A673 (cell line): ENCODE measurements around the gene IGFL4. TPM values are rescaled to one million over a fixed set of nuclear protein-coding genes. Genes with fewer than 3 reads are reported as not detected.

Experiments used
- BruUV-seq: library from RNA; stranded (reverse); fragments of 400-500 nt; replicated peaks from 2 replicates; lab custom pipeline; 2021; lab: Mats Ljungman, UMichigan
- CTCF ChIA-PET: fragments of 300-600 bp; sonication (Branson Sonifier 250); formaldehyde crosslinking; loops from one replicate; lab custom pipeline; 2022; ENCODE audit warnings: antibody characterized with exemption; lab: Charles Lee
- POLR2A ChIA-PET: fragments of 300-600 bp; sonication (Branson Sonifier 250); formaldehyde crosslinking; loops from one replicate; lab custom pipeline; 2022; ENCODE audit warnings: antibody characterized with exemption; ENCODE audit not compliant: low non-redundant PET; lab: Charles Lee
- DNase-seq: peaks from one replicate; pipeline ENCODE4 v3.0.0-alpha.2; 2015; ENCODE audit warnings: low spot score
- H3K27ac ChIP-seq: fragments of 200-600 bp; sonication (generic); 2 replicates; pipeline ENCODE4 v1.5.1; 2016; ENCODE audit warnings: mixed run types, low read depth, mild to moderate bottlenecking, mixed read lengths, antibody characterized with exemption, low read length; ENCODE audit not compliant: poor library complexity, severe bottlenecking
- H3K27me3 ChIP-seq: fragments of 200-600 bp; sonication (generic); replicated peaks from 2 replicates; pipeline ENCODE4 v1.6.1; 2017; ENCODE audit warnings: mixed run types, low read depth, mild to moderate bottlenecking, mixed read lengths, antibody characterized with exemption, low read length; ENCODE audit not compliant: insufficient read depth, poor library complexity
- H3K36me3 ChIP-seq: fragments of 200-600 bp; sonication (generic); 2 replicates; pipeline ENCODE4 v1.6.1; 2016; ENCODE audit warnings: mixed run types, mild to moderate bottlenecking, mixed read lengths, antibody characterized with exemption, low read length; ENCODE audit not compliant: insufficient read depth, poor library complexity, severe bottlenecking
- H3K4me1 ChIP-seq: fragments of 200-600 bp; sonication (generic); 2 replicates; pipeline ENCODE4 v1.6.1; 2017; ENCODE audit warnings: mixed run types, mild to moderate bottlenecking, mixed read lengths, antibody characterized with exemption, low read length; ENCODE audit not compliant: insufficient read depth, poor library complexity, severe bottlenecking
- H3K4me3 ChIP-seq: fragments of 200-600 bp; sonication (generic); 2 replicates; pipeline ENCODE4 v1.5.1; 2016; ENCODE audit warnings: low read depth, mixed run types, mild to moderate bottlenecking, mixed read lengths, low read length; ENCODE audit not compliant: poor library complexity, severe bottlenecking
- H3K9me3 ChIP-seq: fragments of 200-600 bp; sonication (generic); 2 replicates; pipeline ENCODE4 v1.6.1; 2016; ENCODE audit warnings: mixed run types, low read depth, mild to moderate bottlenecking, mixed read lengths, antibody characterized with exemption, low read length; ENCODE audit not compliant: poor library complexity, severe bottlenecking
- CTCF ChIP-seq: fragments of 300-800, 200-600 bp; sonication (generic); conservative IDR thresholded peaks from 2 replicates; pipeline ENCODE4 v1.5.1; 2017; ENCODE audit warnings: low read depth, mild to moderate bottlenecking, antibody characterized with exemption, low read length, moderate library complexity, mixed read lengths
- EZH2 ChIP-seq: fragments of 200-600 bp; sonication (generic); IDR thresholded peaks from 2 replicates; pipeline ENCODE4 v1.6.1; 2017; ENCODE audit warnings: borderline replicate concordance, low read depth, mild to moderate bottlenecking, mixed read lengths, antibody characterized with exemption, low read length; ENCODE audit not compliant: poor library complexity, severe bottlenecking
- intact Hi-C: fragments of 100-400 bp; cut with micrococcal nuclease; formaldehyde crosslinking; loops from one replicate; pipeline ENCODE4 v1.10.0; 2022; ENCODE audit not compliant: unreplicated experiment
- total RNA-seq: library from RNA; stranded (reverse); gene quantifications from 2 replicates; pipeline ENCODE4 v1.2.3, GENCODE V29; 2021

The IGFL4 gene
- total RNA-seq, 1 experiment from 2014 or later = not detected

GRCh38 chr19:46018729-46019251, 22.0 kb downstream of the IGFL4 start:
- TF ChIP-seq CTCF (no peak), EZH2 (no peak)
- Histone ChIP-seq H3K4me3 (no peak overlapping the region), H3K9me3 (no peaks in the 10 kb centered on the region), H3K27me3 (peaks cover 15% of the 10 kb centered on the region), H3K27ac (no peak overlapping the region), H3K36me3 (no peaks in the 10 kb centered on the region), H3K4me1 (peaks cover 15% of the 10 kb centered on the region)
- no TSS peak for BruUV-seq
- intact Hi-C loops = no loop called here
- no peak for DNase-seq
- ChIA-PET POLR2A (no interaction called here), CTCF (interaction anchor here (0.5 to 2.3 kb wide), 3 partner anchors 8 to 248 kb away, joined by 3 to 8 read pairs (median 6); no protein-coding TSS in a partner anchor)

GRCh38 chr19:46017874-46018675, 22.7 kb downstream of the IGFL4 start:
- no peak overlapping the region for H3K4me3 ChIP-seq
- no peak for DNase-seq
- ChIA-PET POLR2A (no interaction called here), CTCF (interaction anchor here (1.1 to 2.3 kb wide), 2 partner anchors 10 to 60 kb away, joined by 3 to 8 read pairs; no protein-coding TSS in a partner anchor)
- H3K36me3 ChIP-seq = no peaks in the 10 kb centered on the region
- no peak for TF ChIP-seq EZH2
- TF ChIP-seq CTCF = no peak
- H3K27ac ChIP-seq = no peak overlapping the region
- BruUV-seq = no TSS peak
- peaks cover 12% of the 10 kb centered on the region for H3K27me3 ChIP-seq
- peaks cover 15% of the 10 kb centered on the region for H3K4me1 ChIP-seq
- intact Hi-C loops = no loop called here
- H3K9me3 ChIP-seq = no peaks in the 10 kb centered on the region

- TF ChIP-seq EZH2 (no peak), CTCF (0 out of 2 replicates have a peak, but pooled peaks have one; percentile 25)
- Histone ChIP-seq H3K27ac (no peak overlapping the region), H3K9me3 (no peaks in the 10 kb centered on the region), H3K36me3 (no peaks in the 10 kb centered on the region), H3K4me1 (peaks cover 15% of the 10 kb centered on the region), H3K4me3 (no peak overlapping the region), H3K27me3 (peaks cover 12% of the 10 kb centered on the region)
- intact Hi-C loops = no loop called here
- no peak for DNase-seq
- ChIA-PET POLR2A (no interaction called here), CTCF (interaction anchor here (1.0 to 2.3 kb wide), 3 partner anchors 11 to 61 kb away, joined by 3 to 8 read pairs (median 4); no protein-coding TSS in a partner anchor)
- no TSS peak for BruUV-seq
These were observed 23.7 kb downstream of the IGFL4 start for GRCh38 chr19:46017095-46017429.
